ENCODE results near the gene TLR3.

Gene TLR3

GRCh38 chr4:186097386-186097785, 28.4 kb downstream of the TLR3 start:
- no peaks in the 10 kb centered on the region for H3F3A ChIP-seq (ENCODE audit: insufficient read depth, low read length)
- DNase-seq: no peak
- H3K4me2 ChIP-seq (ENCODE audit: low read depth, low read length): no peak overlapping the region
- H3K27ac ChIP-seq (ENCODE audit: low read length): no peak overlapping the region
- H3K36me3 ChIP-seq (replicated peaks; ENCODE audit: insufficient read depth, low read length): no peaks in the 10 kb centered on the region
- no peaks in the 10 kb centered on the region for H4K20me1 ChIP-seq (ENCODE audit: insufficient read depth, low read length)
- no peak overlapping the region for H2AFZ ChIP-seq (ENCODE audit: low read length)
- no peaks in the 10 kb centered on the region; the same call in 1 of the 2 replicates for H3K9me2 ChIP-seq (replicated peaks; ENCODE audit: insufficient read depth, low read length)
- no peaks in the 10 kb centered on the region for H3K79me2 ChIP-seq (ENCODE audit: low read length)
- H3K9ac ChIP-seq (ENCODE audit: low read length): no peak overlapping the region
- H3K9me3 ChIP-seq (replicated peaks; ENCODE audit: insufficient read depth, low read length): no peaks in the 10 kb centered on the region
- H3K27me3 ChIP-seq (replicated peaks; ENCODE audit: insufficient read depth, low read length): no peaks in the 10 kb centered on the region
- H3K4me3 ChIP-seq (ENCODE audit: low read length): no peak overlapping the region
- H3K4me1 ChIP-seq (ENCODE audit: low read length): no peaks in the 10 kb centered on the region
- TF ChIP-seq CTCF (IDR thresholded peaks at IDR 0.05; ENCODE audit: low read length) (no peak), EZH2 (optimal IDR thresholded peaks at IDR 0.05; ENCODE audit: low read depth, low read length) (no peak), EZH2phosphoT487 (IDR thresholded peaks at IDR 0.05; ENCODE audit: low read length) (no peak)

GRCh38 chr4:186102931-186103330, 34.0 kb downstream of the TLR3 start:
- Histone ChIP-seq H3K36me3 (replicated peaks; ENCODE audit: insufficient read depth, low read length) (no peaks in the 10 kb centered on the region), H3K4me1 (ENCODE audit: low read length) (peaks cover 15% of the 10 kb centered on the region), H3K4me2 (ENCODE audit: low read depth, low read length) (no peak overlapping the region), H3K9me2 (replicated peaks; ENCODE audit: insufficient read depth, low read length) (no peaks in the 10 kb centered on the region; the same call in 1 of the 2 replicates), H3K27me3 (replicated peaks; ENCODE audit: insufficient read depth, low read length) (no peaks in the 10 kb centered on the region), H3K27ac (ENCODE audit: low read length) (no peak overlapping the region), H2AFZ (ENCODE audit: low read length) (no peak overlapping the region), H3K4me3 (ENCODE audit: low read length) (no peak overlapping the region), H3F3A (ENCODE audit: insufficient read depth, low read length) (peaks cover 15% of the 10 kb centered on the region), H4K20me1 (ENCODE audit: insufficient read depth, low read length) (no peaks in the 10 kb centered on the region), H3K79me2 (ENCODE audit: low read length) (peaks cover 28% of the 10 kb centered on the region), H3K9ac (ENCODE audit: low read length) (no peak overlapping the region), H3K9me3 (replicated peaks; ENCODE audit: insufficient read depth, low read length) (no peaks in the 10 kb centered on the region)
- DNase-seq: no peak
- no peak for TF ChIP-seq EZH2phosphoT487 (IDR thresholded peaks at IDR 0.05; ENCODE audit: low read length)
- TF ChIP-seq CTCF (IDR thresholded peaks at IDR 0.05; ENCODE audit: low read length): no peak
- no peak for TF ChIP-seq EZH2 (optimal IDR thresholded peaks at IDR 0.05; ENCODE audit: low read depth, low read length)

GRCh38 chr4:186104114-186104889, 35.3 kb downstream of the TLR3 start, which contains the start of gene FAM149A:
TSS of gene FAM149A (plus strand) at chr4:186104704.
- Histone ChIP-seq H3K4me2 (ENCODE audit: low read depth, low read length) (peak within 1 kb of the TSS; percentile 86), H3K79me2 (ENCODE audit: low read length) (peaks cover 40% of the 10 kb centered on the region), H3K9ac (ENCODE audit: low read length) (peak within 1 kb of the TSS; percentile 89), H2AFZ (ENCODE audit: low read length) (peak within 1 kb of the TSS; percentile 59), H3K36me3 (replicated peaks; ENCODE audit: insufficient read depth, low read length) (no peaks in the 10 kb centered on the region), H3F3A (ENCODE audit: insufficient read depth, low read length) (peaks cover 15% of the 10 kb centered on the region), H4K20me1 (ENCODE audit: insufficient read depth, low read length) (no peaks in the 10 kb centered on the region), H3K27ac (ENCODE audit: low read length) (peak within 1 kb of the TSS; percentile 67), H3K9me2 (replicated peaks; ENCODE audit: insufficient read depth, low read length) (no peaks in the 10 kb centered on the region; the same call in 1 of the 2 replicates), H3K4me1 (ENCODE audit: low read length) (peaks cover 15% of the 10 kb centered on the region), H3K4me3 (ENCODE audit: low read length) (peak within 1 kb of the TSS; percentile 62), H3K27me3 (replicated peaks; ENCODE audit: insufficient read depth, low read length) (no peaks in the 10 kb centered on the region), H3K9me3 (replicated peaks; ENCODE audit: insufficient read depth, low read length) (no peaks in the 10 kb centered on the region)
- TF ChIP-seq EZH2phosphoT487 (IDR thresholded peaks at IDR 0.05; ENCODE audit: low read length): no peak
- no peak for TF ChIP-seq CTCF (IDR thresholded peaks at IDR 0.05; ENCODE audit: low read length)
- TF ChIP-seq EZH2 (optimal IDR thresholded peaks at IDR 0.05; ENCODE audit: low read depth, low read length): no peak
- DNase-seq: peak; percentile 83
